WTC11 (cell line): ENCODE results near the gene OSTN. TPM values are rescaled to one million over a fixed set of nuclear protein-coding genes. Genes with fewer than 3 reads are reported as not detected.

Experiments used
- ATAC-seq: fragments of 200-7000 bp; cut with Tn5 transposase; 2 replicates; pipeline ENCODE4 v1.10.0; 2021; ENCODE audit warnings: mild to moderate bottlenecking, moderate library complexity
- CTCF ChIA-PET: fragments of 300-600 bp; sonication (Branson Sonifier 250); formaldehyde crosslinking; loops from one replicate; lab custom pipeline; 2021; ENCODE audit warnings: antibody characterized with exemption; lab: Charles Lee
- POLR2A ChIA-PET: fragments of 350-600 bp; sonication (Branson Sonifier 250); formaldehyde crosslinking; loops from one replicate; lab custom pipeline; 2021; ENCODE audit warnings: antibody characterized with exemption; lab: Charles Lee
- DNase-seq: peaks from one replicate; pipeline ENCODE4 v3.0.0; 2021; ENCODE audit warnings: low spot score
- H3K27ac Mint-ChIP-seq: 2 replicates; pipeline ENCODE4 v1.8.0; 2021; ENCODE audit warnings: mixed read lengths
- H3K27me3 Mint-ChIP-seq: 2 replicates; pipeline ENCODE4 v1.8.0; 2021; ENCODE audit warnings: low read depth, mild to moderate bottlenecking, moderate library complexity, mixed read lengths
- H3K36me3 Mint-ChIP-seq: 2 replicates; pipeline ENCODE4 v1.8.0; 2021; ENCODE audit warnings: mixed read lengths
- H3K4me1 Mint-ChIP-seq: 2 replicates; pipeline ENCODE4 v1.8.0; 2022; ENCODE audit warnings: mixed read lengths
- H3K4me3 Mint-ChIP-seq: 2 replicates; pipeline ENCODE4 v1.8.0; 2021; ENCODE audit warnings: mild to moderate bottlenecking, moderate library complexity, mixed read lengths
- H3K9me3 Mint-ChIP-seq: 2 replicates; pipeline ENCODE4 v1.8.0; 2021; ENCODE audit warnings: mixed read lengths
- AFF4 ChIP-seq: sonication (generic); formaldehyde crosslinking; IDR thresholded peaks from 2 replicates; pipeline ENCODE4 v1.8.1; 2023; ENCODE audit warnings: mild to moderate bottlenecking, missing genetic modification reagents, borderline replicate concordance
- CDX4 ChIP-seq: fragments of 250-450 bp; sonication (Bioruptor Pico); IDR thresholded peaks from 2 replicates; pipeline ENCODE4 v1.9.0; 2021; ENCODE audit warnings: moderate library complexity, mild to moderate bottlenecking, inconsistent platforms, borderline replicate concordance
- CREB1 ChIP-seq: sonication (generic); formaldehyde crosslinking; IDR thresholded peaks from 2 replicates; pipeline ENCODE4 v1.8.0; 2023; ENCODE audit warnings: mild to moderate bottlenecking, missing genetic modification reagents
- GRHL2 ChIP-seq: fragments of 250-450 bp; sonication (Bioruptor Pico); IDR thresholded peaks from 2 replicates; pipeline ENCODE4 v1.8.0; 2022; ENCODE audit warnings: mild to moderate bottlenecking, moderate library complexity; ENCODE audit not compliant: insufficient replicate concordance, severe bottlenecking
- HMGA2 ChIP-seq: fragments of 250-450 bp; sonication (Bioruptor Pico); IDR thresholded peaks from 2 replicates; pipeline ENCODE4 v1.4.0; 2021; ENCODE audit warnings: mild to moderate bottlenecking, moderate library complexity
- IRF2 ChIP-seq: sonication (generic); formaldehyde crosslinking; IDR thresholded peaks from 2 replicates; pipeline ENCODE4 v1.8.0; 2022; ENCODE audit warnings: low read depth, missing genetic modification reagents, borderline replicate concordance
- NFYB ChIP-seq: sonication (generic); formaldehyde crosslinking; conservative IDR thresholded peaks from 2 replicates; pipeline ENCODE4 v1.8.0; 2022; ENCODE audit warnings: low read depth, missing genetic modification reagents
- RORB ChIP-seq: fragments of 250-450 bp; sonication (Bioruptor Pico); IDR thresholded peaks from 2 replicates; pipeline ENCODE4 v1.9.0; 2021; ENCODE audit warnings: mild to moderate bottlenecking
- SP1 ChIP-seq: sonication (generic); formaldehyde crosslinking; conservative IDR thresholded peaks from 2 replicates; pipeline ENCODE4 v1.8.1; 2022; ENCODE audit warnings: missing genetic modification reagents
- ZNF121 ChIP-seq: sonication (generic); formaldehyde crosslinking; IDR thresholded peaks from 2 replicates; pipeline ENCODE4 v1.8.0; 2023; ENCODE audit warnings: missing genetic modification reagents
- ZNF281 ChIP-seq: sonication (generic); formaldehyde crosslinking; IDR thresholded peaks from 2 replicates; pipeline ENCODE4 v1.8.0; 2023; ENCODE audit warnings: mild to moderate bottlenecking, missing genetic modification reagents
- ZNF532 ChIP-seq: fragments of 250-450 bp; sonication (Bioruptor Pico); IDR thresholded peaks from 2 replicates; pipeline ENCODE4 v1.9.0; 2021; ENCODE audit warnings: mild to moderate bottlenecking, borderline replicate concordance
- total RNA-seq: library from RNA; stranded (reverse); gene quantifications from 3 replicates; pipeline ENCODE4 v1.2.3, GENCODE V29; 2021
- TF ChIP-seq, protein P1 (sequence below): sonication (generic); formaldehyde crosslinking; conservative IDR thresholded peaks from 2 replicates; pipeline ENCODE4 v1.8.1; 2023; ENCODE audit warnings: mild to moderate bottlenecking, low read depth, missing genetic modification reagents, moderate library complexity
- TF ChIP-seq, protein P2 (sequence below): sonication (generic); formaldehyde crosslinking; IDR thresholded peaks from 2 replicates; pipeline ENCODE4 v1.8.1; 2023; ENCODE audit warnings: mild to moderate bottlenecking, missing genetic modification reagents
- TF ChIP-seq, protein P3 (sequence below): fragments of 250-450 bp; sonication (Bioruptor Pico); conservative IDR thresholded peaks from 2 replicates; pipeline ENCODE4 v1.9.0; 2021; ENCODE audit warnings: mild to moderate bottlenecking

Gene OSTN
- total RNA-seq, 1 experiment from 2014 or later, result not detected

DNA sequence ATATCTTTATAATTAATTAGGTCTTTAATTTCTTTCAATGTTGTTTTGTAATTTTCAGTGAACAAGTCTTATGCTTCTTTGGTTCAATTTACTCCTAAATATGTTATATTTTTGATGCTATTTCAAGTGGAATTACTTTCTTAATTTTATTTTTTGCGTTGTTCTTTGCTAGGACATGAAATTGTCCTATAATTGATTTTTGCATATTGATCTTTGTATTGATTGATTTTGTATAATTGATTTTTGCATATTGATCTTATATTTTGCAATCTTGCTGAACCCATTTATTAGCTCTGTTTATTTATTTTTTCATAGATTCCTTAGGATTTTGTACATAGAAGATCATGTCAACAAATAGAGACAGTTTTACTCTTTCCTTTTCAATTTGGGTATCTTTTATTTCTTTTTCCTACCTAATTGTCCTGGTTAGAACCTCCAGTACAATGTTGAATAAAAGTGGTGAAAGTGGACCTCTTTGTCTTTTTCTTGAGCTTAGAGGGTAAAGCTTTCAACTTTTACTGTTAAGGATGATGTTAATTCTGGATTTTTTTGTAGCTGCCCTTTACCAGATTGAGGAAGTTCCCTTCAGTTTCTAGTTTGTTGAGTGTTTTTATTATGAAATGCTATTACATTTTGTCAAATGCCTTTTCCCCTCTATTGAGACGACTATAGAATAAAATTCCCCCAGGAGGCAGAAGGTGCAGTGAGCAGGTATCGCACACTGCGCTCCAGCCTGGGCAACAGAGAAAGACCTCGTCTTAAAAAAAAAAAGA lies 93.4 kb downstream of the OSTN start (continued):
- TF ChIP-seq, protein P1, sequence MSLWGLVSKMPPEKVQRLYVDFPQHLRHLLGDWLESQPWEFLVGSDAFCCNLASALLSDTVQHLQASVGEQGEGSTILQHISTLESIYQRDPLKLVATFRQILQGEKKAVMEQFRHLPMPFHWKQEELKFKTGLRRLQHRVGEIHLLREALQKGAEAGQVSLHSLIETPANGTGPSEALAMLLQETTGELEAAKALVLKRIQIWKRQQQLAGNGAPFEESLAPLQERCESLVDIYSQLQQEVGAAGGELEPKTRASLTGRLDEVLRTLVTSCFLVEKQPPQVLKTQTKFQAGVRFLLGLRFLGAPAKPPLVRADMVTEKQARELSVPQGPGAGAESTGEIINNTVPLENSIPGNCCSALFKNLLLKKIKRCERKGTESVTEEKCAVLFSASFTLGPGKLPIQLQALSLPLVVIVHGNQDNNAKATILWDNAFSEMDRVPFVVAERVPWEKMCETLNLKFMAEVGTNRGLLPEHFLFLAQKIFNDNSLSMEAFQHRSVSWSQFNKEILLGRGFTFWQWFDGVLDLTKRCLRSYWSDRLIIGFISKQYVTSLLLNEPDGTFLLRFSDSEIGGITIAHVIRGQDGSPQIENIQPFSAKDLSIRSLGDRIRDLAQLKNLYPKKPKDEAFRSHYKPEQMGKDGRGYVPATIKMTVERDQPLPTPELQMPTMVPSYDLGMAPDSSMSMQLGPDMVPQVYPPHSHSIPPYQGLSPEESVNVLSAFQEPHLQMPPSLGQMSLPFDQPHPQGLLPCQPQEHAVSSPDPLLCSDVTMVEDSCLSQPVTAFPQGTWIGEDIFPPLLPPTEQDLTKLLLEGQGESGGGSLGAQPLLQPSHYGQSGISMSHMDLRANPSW, result no peak
- no peak for TF ChIP-seq SP1 (CRISPR knock-in tag)
- no peak for TF ChIP-seq CREB1 (CRISPR knock-in tag)
- no peak for TF ChIP-seq GRHL2 (CRISPR knock-in tag)
- TF ChIP-seq, all 79 proteins: peak for 0

DNA sequence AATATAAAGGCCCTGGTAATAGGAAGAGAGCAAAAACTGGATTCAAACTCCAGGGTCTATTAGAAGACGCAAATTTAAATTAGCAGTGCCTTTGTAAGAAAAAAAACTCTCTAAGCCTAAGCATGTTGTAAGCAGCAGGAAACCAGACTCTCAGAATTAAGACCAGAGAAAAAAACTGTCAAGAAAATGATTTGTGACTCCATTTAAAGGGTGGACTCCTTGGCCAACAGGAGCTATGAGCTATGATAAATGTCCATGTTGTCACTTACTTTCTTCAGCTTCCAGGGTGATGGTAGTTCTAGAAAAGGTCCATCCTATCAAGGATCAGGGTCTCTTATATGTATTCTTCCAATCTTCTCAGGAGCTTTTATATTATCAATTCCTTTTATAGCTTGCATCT lies 95.2 kb downstream of the OSTN start:
- no peaks in the 10 kb centered on the region for H3K27me3 Mint-ChIP-seq
- DNase-seq (no peak), ATAC-seq (no peak)
- CTCF ChIA-PET, result no interaction called here
- POLR2A ChIA-PET, result no interaction called here
- no peaks in the 10 kb centered on the region for H3K36me3 Mint-ChIP-seq
- no peak overlapping the region for H3K27ac Mint-ChIP-seq
- H3K4me3 Mint-ChIP-seq, result no peak overlapping the region
- TF ChIP-seq IRF2 (CRISPR knock-in tag) (no peak), RORB (no peak), CDX4 (CRISPR knock-in tag) (no peak), ZNF532 (CRISPR knock-in tag) (no peak), NFYB (no peak), ZNF121 (no peak), AFF4 (CRISPR knock-in tag) (no peak), HMGA2 (no peak), CREB1 (CRISPR knock-in tag) (no peak), ZNF281 (CRISPR knock-in tag) (no peak)
- TF ChIP-seq, protein P2, sequence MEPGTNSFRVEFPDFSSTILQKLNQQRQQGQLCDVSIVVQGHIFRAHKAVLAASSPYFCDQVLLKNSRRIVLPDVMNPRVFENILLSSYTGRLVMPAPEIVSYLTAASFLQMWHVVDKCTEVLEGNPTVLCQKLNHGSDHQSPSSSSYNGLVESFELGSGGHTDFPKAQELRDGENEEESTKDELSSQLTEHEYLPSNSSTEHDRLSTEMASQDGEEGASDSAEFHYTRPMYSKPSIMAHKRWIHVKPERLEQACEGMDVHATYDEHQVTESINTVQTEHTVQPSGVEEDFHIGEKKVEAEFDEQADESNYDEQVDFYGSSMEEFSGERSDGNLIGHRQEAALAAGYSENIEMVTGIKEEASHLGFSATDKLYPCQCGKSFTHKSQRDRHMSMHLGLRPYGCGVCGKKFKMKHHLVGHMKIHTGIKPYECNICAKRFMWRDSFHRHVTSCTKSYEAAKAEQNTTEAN, result no peak
- TF ChIP-seq, protein P3, sequence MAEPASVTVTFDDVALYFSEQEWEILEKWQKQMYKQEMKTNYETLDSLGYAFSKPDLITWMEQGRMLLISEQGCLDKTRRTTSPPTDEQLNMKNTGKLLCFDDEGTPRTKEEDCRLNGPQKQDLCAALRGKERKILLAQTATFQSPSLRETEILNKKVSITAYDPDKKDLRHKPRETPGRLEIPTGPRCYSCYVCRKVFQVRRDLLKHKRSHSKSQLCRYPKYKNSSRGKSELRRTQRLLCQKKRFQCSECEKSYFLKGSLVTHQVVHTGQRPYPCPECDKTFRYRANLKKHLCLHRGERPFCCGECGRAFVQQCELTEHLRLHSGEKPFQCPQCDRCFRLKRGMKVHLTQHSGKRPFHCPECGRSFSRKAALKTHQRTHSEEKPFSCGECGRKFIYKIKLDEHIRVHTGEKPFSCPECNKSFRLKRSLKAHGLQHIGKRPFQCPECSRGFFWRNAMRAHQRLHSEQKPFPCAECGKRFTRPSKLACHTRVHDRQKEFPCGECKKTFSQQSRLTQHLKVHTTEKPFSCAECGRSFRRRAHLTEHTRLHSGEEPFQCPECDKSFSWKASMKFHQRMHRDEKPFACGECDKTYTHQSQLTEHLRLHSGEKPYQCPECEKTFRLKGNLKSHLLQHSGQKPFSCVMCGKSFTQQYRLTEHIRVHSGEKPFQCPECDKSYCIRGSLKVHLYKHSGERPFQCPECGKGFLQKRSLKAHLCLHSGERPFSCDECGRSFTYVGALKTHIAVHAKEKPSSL, result no peak
- TF ChIP-seq, all 79 proteins: peak for 0
- Mint-ChIP-seq H3K4me1 (peaks cover 4% of the 10 kb centered on the region; the same call in 1 of the 2 replicates), H3K9me3 (no peaks in the 10 kb centered on the region)
